Fibroblast of skin of left biceps (primary cell): ENCODE measurements around the gene GNA12.
"Not testable (repeated sequence)": the region's sequence is repeated elsewhere in the genome, so short reads cannot be mapped to it uniquely, and the experiment has no call there.

ENCODE experiments used
- DNase-seq, 2 experiments: peaks; one replicate each; pipeline ENCODE4 v3.0.0-alpha.2; 2013; ENCODE audit warnings: low read depth in 2 of 2

GNA12 gene

DNA sequence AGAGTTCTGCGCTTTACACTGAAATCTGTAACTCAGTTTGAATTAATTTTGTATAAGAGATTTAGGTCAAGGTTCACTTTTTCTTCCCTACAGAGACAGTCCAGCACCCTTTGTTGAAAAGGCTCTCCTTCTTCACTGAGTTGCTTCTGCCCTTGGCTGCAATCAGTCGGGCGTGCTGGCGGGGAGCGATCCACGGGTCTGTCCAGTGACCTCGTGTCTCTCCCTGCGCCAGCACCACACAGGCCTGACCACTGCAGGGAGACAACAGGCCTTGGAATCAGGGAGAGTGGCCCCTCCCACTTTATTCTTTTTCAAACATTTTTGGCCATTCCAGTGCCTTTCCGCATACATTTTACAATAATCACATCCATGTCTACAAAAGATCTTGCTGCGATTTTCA lies 89.2 kb downstream of the GNA12 start:
- no peak for DNase-seq

GRCh38 chr7:2754086-2754485 lies 90.0 kb downstream of the GNA12 start:
- no peak for DNase-seq

- no peak for DNase-seq
These were observed 91.0 kb downstream of the GNA12 start for GRCh38 chr7:2753148-2753547.

DNA sequence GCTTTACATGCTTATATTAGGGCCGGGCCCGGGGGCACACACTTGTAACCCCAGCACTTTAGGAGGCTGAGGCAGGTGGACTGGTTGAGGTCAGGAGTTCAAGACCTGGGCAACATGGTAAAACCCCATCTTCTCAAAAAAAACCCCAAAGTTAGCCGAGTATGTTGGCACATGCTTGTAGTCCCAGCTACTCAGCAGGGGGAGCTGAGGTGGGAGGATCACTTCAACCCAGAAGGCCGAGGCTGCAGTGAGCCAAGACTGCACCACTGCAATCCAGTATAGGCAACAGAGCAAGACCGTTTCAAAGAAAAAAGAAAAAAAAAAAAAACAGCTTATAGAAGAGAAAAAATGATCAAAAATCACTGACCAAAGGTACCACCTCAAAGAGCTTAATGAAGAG lies 93.0 kb downstream of the GNA12 start:
- DNase-seq = no peak

DNA sequence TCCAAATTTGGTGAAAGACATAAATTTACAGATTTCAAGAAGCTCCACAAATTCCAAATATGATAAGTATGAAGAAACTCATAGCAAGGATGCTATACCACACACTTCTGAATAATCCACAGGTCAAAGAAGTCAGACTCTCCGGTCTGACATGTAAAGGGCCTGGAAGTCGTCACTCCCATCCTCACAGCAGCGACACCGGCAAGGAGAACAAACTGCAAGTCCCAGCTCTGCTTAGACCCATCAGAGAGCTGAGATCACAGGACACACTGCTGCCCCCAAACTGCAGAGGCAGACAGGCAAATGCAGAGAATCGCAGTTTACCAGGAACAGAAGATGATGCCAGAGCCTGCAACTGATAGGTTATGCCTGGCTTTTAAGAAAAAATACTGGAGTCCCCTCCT lies 94.1 kb downstream of the GNA12 start:
- no peak for DNase-seq

DNA sequence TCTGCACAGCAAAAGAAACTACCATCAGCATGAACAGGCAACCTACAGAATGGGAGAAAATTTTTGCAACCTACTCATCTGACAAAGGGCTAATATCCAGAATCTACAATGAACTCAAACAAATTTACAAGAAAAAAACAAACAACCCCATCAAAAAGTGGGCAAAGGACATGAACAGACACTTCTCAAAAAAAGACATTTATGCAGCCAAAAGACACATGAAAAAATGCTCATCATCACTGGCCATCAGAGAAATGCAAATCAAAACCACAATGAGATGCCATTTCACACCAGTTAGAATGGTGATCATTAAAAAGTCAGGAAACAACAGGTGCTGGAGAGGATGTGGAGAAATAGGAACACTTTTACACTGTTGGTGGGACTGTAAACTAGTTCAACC lies 95.4 kb downstream of the GNA12 start:
- not testable (repeated sequence) for DNase-seq

GRCh38 chr7:2743523-2744185 lies 100.5 kb downstream of the GNA12 start:
- not testable (repeated sequence) for DNase-seq

GRCh38 chr7:2738766-2739549 lies 105.2 kb downstream of the GNA12 start:
- DNase-seq = no peak

DNA sequence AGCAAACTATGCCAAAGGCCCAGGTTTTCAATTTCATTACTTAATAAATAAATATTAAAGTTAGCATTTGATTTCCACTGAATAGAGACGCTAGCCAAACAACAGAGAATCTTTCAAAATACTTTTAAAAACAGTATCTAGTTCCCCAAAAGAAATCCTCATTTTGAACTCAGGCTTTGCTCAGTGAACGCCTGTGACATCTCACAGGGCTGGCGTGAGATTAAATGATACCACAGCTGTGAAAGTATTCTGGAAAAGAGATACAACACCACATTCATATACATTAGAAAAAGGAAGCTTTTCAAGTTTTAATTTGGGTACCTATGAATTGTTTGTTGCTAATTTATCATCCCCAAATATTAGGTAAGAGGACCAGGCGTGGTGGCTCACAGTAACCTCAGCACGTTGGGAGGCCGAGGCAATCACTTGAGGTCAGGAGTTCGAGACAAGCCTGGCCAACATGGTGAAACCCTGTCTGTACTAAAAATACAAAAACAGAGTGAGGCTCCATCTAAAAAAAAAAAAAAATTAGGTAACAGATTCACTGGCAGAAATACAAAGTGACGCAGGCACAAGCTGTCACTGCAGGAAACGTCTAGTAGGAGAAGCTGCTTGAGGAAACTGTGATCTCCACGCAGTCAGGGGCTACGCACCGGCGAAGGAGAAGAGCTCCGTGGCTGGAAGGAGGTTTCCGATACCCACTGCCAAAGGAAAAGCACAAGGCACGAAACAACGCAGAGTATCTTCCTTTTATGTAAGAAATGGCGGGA lies 106.2 kb downstream of the GNA12 start:
- DNase-seq = no peak

GRCh38 chr7:2737005-2737743 lies 106.9 kb downstream of the GNA12 start:
- not testable (repeated sequence) for DNase-seq

DNA sequence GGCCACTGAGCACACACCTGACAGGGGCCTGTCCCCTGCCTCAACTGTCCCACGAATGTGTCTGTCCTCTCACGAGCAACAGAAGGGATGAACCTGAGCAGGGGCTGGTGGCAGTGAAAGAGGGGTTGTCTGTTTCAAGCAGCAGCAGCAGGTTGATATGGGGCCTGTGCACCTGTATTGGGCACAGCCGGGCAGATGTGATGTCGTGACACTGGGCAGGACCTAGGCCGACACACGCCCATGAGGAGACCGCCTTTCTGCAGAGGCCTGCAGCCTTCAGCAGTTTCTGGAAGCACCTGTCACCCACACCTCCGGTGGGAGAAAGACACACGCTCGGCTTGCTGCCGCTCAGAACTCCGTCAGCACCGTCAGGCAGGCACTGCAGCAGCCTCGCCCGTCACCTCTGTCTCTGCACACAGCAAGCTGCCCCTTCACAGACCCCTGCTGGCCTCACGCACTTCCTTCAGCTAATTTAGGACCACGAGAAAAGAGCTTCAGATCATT lies 107.6 kb downstream of the GNA12 start:
- no peak for DNase-seq

DNA sequence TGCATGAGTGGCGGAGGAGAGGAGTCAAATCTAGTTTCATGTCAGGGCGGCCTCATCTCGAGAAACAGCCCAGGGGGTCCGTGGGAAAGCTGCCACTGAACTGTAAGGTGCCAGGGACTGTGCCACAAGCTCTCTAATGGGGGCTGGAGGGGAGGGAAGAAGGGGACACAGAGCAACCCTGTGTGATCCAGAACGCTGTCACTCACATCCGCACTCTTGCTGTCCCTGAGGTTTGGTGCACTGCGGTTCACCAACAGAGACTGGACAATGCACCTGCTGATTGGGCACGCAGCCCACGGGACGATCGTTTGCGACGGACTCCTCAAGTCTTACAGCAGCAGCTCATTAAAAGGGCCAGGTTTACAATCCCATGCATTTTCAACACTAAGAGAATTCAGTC lies 108.4 kb downstream of the GNA12 start:
- no peak for DNase-seq

DNA sequence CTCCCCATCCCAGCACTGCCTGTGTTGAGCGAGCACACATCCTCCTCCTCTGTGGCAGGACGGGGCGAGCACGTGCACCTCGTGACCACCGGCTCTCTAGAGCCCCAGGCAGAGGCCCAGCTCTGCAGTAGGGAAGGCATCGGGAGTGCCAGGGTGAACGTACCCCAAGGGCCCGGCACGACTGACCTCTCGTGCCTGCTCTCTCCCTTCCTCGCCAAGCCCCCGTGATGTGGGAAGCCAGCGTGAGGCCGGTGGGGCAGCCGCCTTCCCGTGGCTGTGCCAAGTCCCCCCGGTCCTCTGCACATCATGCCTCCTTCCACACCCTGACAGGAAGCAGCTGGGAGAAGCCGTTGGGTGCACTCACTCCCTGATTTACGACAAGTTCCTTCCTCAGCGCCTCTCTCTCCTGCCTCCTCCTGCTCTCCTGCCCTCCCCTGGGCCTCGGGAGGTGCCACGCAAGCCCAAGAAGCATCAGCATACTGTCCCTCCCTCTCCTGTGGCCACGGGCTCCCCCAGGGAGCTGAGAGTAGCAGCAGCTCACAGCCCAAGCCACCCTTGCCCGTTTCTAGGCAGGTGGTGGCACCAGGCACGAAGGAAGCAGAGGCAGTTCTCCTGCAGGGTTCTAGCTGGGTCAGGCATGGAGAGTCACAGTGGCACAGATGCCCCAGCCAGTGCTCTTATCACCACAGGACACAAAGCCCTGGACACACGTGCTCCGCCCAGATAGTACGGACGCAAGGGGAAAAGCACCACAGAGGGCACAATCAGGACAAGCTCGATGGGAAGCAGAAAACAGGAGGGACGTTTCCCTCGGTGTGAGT lies 109.1 kb downstream of the GNA12 start:
- DNase-seq = no peak

GRCh38 chr7:2734084-2734686 lies 109.9 kb downstream of the GNA12 start:
- no peak for DNase-seq

GRCh38 chr7:2732959-2733584 lies 111.0 kb downstream of the GNA12 start:
- DNase-seq = no peak

DNA sequence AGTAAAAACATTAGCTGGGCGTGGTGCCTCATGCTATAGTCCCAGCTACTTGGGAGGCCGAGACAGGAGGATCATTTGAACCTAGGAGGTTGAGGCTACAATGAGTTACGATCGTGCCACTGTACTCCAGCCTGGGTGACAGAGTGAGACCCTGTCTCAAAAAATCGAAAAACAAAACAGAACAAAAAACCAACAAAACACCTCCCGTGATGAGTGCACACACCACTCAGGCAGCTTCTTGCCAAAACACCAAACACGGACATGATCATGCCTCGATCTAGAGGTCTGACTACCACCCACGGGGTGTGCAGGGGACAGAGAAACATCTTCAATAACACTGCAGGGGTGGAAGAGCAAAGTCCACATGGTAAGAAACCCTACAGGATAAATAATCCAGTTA lies 111.7 kb downstream of the GNA12 start:
- DNase-seq = no peak

- DNase-seq = no peak
These were observed 113.0 kb downstream of the GNA12 start for GRCh38 chr7:2730846-2731770.

DNA sequence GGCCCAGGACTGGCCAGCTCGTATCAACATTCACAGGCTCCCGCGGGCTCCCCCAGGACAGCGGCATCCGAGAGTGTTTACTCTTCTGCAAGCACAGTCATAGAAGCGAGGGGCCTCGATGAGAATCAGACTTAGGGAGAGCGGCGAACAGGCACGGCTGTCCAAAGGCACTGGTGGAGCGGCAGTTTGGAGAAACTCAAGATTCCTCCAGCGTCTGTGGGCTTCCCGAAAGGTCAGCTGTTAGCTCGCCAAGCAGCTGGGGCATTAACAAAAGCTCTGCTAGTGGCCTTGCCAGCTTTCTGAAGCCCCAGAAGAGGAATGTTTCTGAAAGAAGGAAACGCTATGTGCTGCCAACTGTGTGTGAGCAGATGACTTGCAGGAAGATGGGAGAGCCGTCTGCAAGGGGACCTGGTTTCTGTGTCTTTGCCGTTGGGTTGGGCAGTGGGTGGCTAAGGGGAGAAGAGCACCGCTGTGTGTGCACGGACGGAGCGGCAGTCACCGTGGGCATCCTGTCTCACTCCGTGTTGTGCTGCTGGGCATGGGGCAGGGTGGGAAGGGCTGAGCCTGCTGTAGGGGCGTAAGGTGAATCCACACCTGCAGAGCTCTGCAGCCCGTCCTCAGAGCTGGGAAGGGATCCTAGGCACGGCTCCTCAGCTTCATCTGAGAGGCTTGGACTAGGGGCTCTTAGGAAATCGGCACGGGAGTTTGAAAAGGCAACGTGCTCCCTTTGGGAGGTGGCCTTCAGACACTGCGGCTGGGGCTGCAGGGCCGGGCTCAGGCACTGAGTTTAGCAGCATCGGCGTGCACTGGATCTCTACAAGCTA lies 114.0 kb downstream of the GNA12 start:
- no peak for DNase-seq
